Immature natural killer cell (primary cell): ENCODE data around the gene ANXA3. TPM values are rescaled to one million over a fixed set of nuclear protein-coding genes. Genes with fewer than 3 reads are reported as not detected.

Experiments
- DNase-seq, 3 donors: peaks; one replicate each; pipeline ENCODE4 v3.0.0; 2022; ENCODE audit warnings: mixed read lengths in 1 of 3
- H3K27ac Mint-ChIP-seq, 6 donors: one replicate each; pipeline ENCODE4 v1.8.0; 2020; ENCODE audit warnings: mixed read lengths in 6 of 6, mild to moderate bottlenecking in 5 of 6, inconsistent platforms in 4 of 6, moderate library complexity in 3 of 6
- H3K27me3 Mint-ChIP-seq, 3 donors: one replicate each; pipeline ENCODE4 v1.8.0; 2020 to 2021; ENCODE audit warnings: low read depth in 3 of 3, mild to moderate bottlenecking in 3 of 3, mixed read lengths in 3 of 3, moderate library complexity in 3 of 3, inconsistent platforms in 1 of 3
- H3K36me3 Mint-ChIP-seq, 3 donors: one replicate each; pipeline ENCODE4 v1.8.0; 2020; ENCODE audit warnings: mixed read lengths in 3 of 3, inconsistent platforms in 2 of 3, mild to moderate bottlenecking in 2 of 3
- H3K4me1 Mint-ChIP-seq, 2 donors: one replicate each; pipeline ENCODE4 v1.8.0; 2020; ENCODE audit warnings: inconsistent platforms in 2 of 2, mild to moderate bottlenecking in 2 of 2, mixed read lengths in 2 of 2, moderate library complexity in 1 of 2
- H3K4me3 Mint-ChIP-seq, 5 donors: one replicate each; pipeline ENCODE4 v1.8.0; 2020; ENCODE audit warnings: mild to moderate bottlenecking in 5 of 5, mixed read lengths in 5 of 5, inconsistent platforms in 3 of 5, moderate library complexity in 3 of 5
- H3K9me3 Mint-ChIP-seq, 6 donors: one replicate each; pipeline ENCODE4 v1.8.0; 2020; ENCODE audit warnings: mild to moderate bottlenecking in 6 of 6, mixed read lengths in 6 of 6, inconsistent platforms in 4 of 6, moderate library complexity in 3 of 6
- polyA plus RNA-seq, 3 donors: library from polyadenylated mRNA; unstranded; fragments of 300-500 nt; fragmentation: Illumina TruSeq; gene quantifications; one replicate each; pipeline ENCODE4 v1.2.3, GENCODE V29; 2021

Gene ANXA3
- polyA plus RNA-seq, 3 donors from 2014 or later: not detected

DNA sequence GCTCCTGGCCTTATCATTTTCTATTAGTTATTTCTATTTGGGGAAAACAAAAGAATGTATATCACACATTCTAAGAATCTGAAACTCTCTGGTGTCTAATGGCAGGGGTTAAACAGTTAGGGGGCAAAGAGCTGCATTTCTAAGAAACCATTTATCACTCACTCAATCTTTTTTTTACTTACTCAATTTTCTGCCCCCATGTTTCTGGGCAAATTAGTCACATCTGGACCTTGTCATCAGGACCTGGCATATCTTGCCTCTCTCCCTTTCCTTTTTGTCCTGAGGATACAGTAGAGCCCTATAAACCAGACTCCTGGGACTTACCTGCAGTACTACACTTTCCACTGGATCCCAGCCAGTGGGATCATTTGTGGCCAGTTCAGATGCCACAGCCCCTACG, 89.1 kb downstream of the ANXA3 start:
- H3K4me1 Mint-ChIP-seq: peaks cover 2 to 6% of the 10 kb centered on the region in 2 donors
- no peak for DNase-seq
- H3K9me3 Mint-ChIP-seq: no peaks in the 10 kb centered on the region

DNA sequence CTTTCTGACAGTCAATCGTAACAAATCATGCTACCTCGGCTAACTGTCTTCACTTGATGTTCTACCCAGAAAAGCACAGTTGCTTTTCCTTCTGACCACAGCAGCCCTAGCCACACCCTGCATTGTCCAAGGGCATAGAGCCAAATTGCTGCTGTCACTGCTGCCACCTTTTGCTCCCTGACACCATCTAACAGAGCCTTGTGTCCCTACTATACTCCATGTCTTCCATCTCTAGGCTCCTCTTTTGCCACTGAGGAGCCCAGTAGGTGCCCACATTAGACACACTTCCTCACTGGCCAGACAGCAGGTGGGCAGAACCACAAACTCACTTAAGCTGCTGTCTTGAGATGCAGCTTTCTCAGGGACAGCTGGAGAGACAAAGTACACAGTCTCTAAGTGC, 91.4 kb downstream of the ANXA3 start:
- Mint-ChIP-seq H3K4me1 (peaks cover 2 to 6% of the 10 kb centered on the region in 2 donors), H3K27ac (no peak overlapping the region), H3K27me3 (peaks cover 0 to 7% (median 2%) of the 10 kb centered on the region in 3 donors), H3K9me3 (no peaks in the 10 kb centered on the region), H3K4me3 (no peak overlapping the region), H3K36me3 (no peaks in the 10 kb centered on the region)
- DNase-seq: no peak

More for the DNA sequence above, 89.1 kb downstream of the ANXA3 start:
- Mint-ChIP-seq H3K4me3 (no peak overlapping the region), H3K27me3 (peaks cover 0 to 5% (median 0%) of the 10 kb centered on the region in 3 donors), H3K36me3 (no peaks in the 10 kb centered on the region), H3K27ac (no peak overlapping the region)

DNA sequence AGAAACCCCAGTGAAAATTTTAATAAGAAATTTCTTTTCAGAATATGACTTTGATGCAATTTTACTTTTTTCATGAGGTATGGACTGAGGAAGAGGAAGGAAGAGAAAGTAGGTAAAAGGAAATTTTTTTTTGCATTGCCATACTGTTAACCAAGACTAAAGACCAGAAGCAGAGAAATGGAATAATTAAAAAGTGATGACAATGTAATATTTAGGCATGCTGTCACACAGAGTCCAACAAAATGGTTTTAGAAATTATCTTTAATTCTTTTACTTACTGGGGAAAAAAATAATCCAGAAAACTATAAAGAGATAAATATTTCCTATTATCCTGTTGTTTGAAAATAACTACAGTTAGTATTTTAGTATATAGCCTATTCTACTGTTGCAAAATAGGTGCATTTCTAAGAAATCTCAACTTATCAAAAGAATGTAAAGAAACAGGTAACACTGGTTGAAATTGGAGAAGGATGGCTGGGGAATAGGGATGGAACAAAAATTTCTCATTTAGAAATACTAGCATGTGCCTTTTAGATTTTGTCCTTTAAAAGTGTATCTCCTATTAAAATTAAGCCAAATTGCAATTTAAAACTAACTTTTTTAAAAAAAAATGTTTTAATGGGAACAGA, 92.6 kb downstream of the ANXA3 start:
- H3K27ac Mint-ChIP-seq: no peak overlapping the region
- H3K4me3 Mint-ChIP-seq: no peak overlapping the region
- peaks cover 0 to 4% (median 2%) of the 10 kb centered on the region in 3 donors for H3K27me3 Mint-ChIP-seq
- no peaks in the 10 kb centered on the region for H3K9me3 Mint-ChIP-seq
- no peaks in the 10 kb centered on the region for H3K4me1 Mint-ChIP-seq
- DNase-seq: no peak
- no peaks in the 10 kb centered on the region for H3K36me3 Mint-ChIP-seq

GRCh38 chr4:78644744-78645330, 93.3 kb downstream of the ANXA3 start:
- no peaks in the 10 kb centered on the region for H3K9me3 Mint-ChIP-seq
- H3K27me3 Mint-ChIP-seq: peaks cover 0 to 4% (median 2%) of the 10 kb centered on the region in 3 donors
- DNase-seq: peak in 1 of 3 donors; percentile 5
- H3K36me3 Mint-ChIP-seq: no peaks in the 10 kb centered on the region
- H3K4me3 Mint-ChIP-seq: no peak overlapping the region
- H3K27ac Mint-ChIP-seq: no peak overlapping the region
- no peaks in the 10 kb centered on the region for H3K4me1 Mint-ChIP-seq

DNA sequence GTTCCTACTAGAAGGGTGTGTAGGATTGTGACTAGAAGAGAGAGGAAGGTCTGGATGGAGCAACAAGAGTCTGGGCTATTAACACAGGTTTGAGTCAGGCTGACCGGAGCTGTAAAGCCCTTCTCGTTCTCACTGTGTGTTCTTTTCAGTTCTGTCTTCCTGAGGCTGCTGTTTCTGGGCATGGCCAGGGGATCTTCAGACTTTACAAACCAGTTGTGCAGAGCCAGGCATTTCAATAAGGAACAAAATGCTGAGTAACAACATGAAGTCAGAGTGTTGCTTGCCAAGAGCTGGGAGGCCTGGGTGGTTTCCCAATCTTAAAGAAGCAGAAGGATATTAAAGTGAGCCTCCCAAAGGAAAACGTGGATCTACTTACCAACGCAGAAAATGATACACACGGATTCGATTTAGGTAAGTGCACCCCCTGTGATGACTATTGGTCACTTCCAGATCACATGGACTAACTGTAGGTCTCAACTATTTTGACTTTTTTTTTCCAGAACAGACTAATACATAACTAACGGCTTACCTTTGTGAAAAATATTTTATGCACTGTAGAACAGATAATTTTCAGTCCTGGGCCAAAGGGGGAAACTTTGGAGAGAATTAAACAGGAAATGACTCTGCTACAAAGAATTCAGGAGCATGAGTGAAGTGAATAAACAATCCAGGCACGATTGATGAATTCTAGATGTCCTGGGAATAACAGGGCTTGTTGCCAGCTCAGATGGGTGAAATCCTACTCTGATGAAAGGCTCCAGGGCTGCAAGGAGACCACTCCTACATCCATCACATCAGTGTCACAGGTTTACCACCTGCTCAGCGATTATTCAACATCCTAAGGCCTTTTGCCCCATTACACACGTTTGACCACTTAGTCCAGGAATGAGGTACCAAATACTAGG, 94.5 kb downstream of the ANXA3 start:
- Mint-ChIP-seq H3K27ac (no peak overlapping the region), H3K4me3 (no peak overlapping the region), H3K36me3 (no peaks in the 10 kb centered on the region), H3K4me1 (no peaks in the 10 kb centered on the region), H3K27me3 (peaks cover 0 to 4% (median 2%) of the 10 kb centered on the region in 3 donors), H3K9me3 (no peaks in the 10 kb centered on the region)
- DNase-seq: no peak

DNA sequence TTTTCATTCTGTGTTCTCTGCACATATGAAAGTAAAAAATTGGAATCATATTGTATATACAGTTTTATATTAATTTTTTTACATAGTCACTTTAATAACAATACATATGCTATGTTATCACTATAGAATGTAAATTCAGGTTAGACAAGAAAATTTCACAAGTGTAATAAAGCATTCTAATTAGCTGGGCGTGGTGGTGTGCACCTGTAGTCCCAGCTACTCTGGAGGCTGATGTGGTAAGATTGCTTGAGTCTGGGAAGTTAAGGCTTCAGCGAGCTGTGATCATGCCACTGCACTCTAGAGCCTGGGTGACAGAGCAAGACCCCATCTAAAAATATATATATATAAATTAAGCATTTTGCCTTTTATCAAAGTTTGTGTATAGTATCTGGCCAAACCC, 95.7 kb downstream of the ANXA3 start:
- Mint-ChIP-seq H3K27ac (no peak overlapping the region), H3K36me3 (no peaks in the 10 kb centered on the region), H3K9me3 (no peaks in the 10 kb centered on the region), H3K4me1 (no peaks in the 10 kb centered on the region), H3K27me3 (peaks cover 0 to 4% (median 2%) of the 10 kb centered on the region in 3 donors), H3K4me3 (no peak overlapping the region)
- no peak for DNase-seq

DNA sequence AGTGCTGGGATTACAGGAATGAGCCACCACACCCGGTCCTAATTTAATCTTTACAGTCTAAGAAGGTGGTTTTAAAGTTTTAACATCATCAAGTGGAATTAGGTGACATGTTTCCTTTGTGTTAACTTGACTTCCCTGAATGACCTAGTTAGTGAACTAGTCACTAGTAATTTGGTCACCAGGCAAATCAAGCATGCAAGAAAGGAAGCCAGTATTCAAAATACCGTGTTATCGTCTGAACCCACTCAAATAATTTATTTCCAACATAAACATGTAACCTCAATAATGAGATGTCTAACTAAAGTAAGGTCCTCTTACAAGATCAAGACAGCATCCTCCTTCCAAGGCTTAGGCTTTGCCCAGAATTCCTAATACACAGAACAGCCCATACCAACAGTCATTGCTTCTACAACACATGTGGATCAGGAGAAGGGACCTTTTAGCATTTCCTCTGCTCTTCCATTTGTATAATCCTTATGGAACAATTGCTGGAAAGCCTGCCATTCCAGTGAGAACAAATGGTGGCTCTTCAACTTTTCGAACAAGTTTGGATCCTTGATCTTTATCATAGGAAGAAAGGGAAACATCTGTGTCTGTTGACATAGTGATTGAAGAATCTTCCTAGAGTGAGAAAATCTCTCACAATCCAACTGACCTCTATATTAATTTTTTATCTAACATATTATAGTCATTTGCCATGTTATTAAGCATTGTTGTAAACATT, 97.2 kb downstream of the ANXA3 start:
- Mint-ChIP-seq H3K36me3 (no peaks in the 10 kb centered on the region), H3K4me1 (no peaks in the 10 kb centered on the region), H3K4me3 (no peak overlapping the region), H3K9me3 (no peaks in the 10 kb centered on the region), H3K27ac (no peak overlapping the region), H3K27me3 (peaks cover 0 to 4% (median 2%) of the 10 kb centered on the region in 3 donors)
- no peak for DNase-seq

DNA sequence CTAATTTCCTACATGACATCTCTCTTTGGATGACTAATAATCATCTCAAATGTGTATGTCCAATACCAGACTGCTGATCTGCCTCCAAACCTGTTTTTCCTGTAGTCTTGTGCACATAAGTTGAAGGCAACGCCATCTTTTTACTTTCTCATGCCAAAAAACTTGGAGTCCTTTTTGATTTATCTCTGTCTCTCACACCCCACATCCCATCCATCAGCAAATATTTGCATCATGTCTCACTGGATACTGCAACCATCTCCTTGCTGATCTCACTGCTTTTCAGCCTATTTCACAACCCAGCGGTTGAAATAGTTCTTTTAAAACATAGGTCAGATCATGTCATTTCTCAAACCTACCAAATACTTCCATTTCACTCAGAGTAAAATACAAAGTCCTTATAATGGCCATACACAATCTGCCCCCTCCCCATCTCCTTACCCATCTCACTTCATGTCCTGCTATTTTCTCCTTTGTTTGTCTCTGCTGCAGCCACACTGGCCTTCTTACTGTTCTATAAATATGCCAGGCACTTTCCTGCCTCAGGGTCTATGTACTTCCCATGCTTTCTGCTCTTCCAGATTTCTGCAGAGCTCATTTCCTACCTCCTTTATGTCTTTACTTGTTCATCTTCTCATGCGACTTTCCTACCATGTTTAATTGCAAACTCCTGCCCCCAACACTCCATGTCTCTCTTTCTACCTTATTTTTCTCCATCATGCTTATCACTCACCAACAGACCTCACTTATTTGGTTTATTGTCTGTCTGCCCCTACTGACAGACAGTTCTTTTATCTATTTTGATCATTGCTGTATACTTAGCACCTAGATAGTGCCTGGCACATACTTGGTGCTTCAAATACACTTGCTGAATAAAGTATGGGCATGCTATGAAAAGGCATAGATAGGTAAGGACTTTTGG, 98.8 kb downstream of the ANXA3 start:
- Mint-ChIP-seq H3K27me3 (peaks cover 0 to 4% (median 2%) of the 10 kb centered on the region in 3 donors), H3K9me3 (no peaks in the 10 kb centered on the region), H3K4me1 (no peaks in the 10 kb centered on the region), H3K27ac (no peak overlapping the region), H3K36me3 (no peaks in the 10 kb centered on the region), H3K4me3 (no peak overlapping the region)
- DNase-seq: no peak

DNA sequence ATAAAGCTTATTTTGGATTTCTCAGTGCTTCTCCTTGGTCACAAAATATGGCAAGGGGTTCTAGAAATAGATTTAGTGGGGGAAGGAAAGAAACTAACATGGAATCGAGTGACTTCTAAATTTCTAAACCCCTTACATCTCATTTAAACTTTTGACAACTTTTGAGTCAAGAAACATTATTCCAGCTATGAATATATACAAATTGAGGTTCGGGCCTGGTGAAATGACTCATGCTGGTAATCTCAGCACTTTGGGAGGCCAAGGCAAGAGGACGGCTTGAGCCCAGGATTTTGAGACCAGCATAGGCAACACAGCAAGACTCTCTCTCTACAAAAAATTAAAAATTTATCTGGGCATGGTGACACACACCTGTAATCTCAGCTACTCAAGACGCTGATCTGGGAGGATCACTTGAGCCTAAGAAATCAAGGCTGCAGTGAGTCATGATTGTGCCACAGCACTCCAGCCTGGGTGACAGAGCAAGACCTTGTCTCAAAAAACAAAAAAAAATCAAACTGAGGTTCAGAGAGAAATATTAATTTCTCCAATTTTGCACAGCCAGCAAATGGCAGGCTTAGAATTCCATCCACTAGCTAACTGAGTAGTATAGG, 99.8 kb downstream of the ANXA3 start:
- Mint-ChIP-seq H3K36me3 (no peaks in the 10 kb centered on the region), H3K9me3 (no peaks in the 10 kb centered on the region), H3K4me3 (no peak overlapping the region), H3K27ac (no peak overlapping the region), H3K27me3 (peaks cover 0 to 2% (median 0%) of the 10 kb centered on the region in 3 donors), H3K4me1 (no peaks in the 10 kb centered on the region)
- no peak for DNase-seq

- no peak overlapping the region for H3K4me3 Mint-ChIP-seq
- peaks cover 0 to 2% (median 2%) of the 10 kb centered on the region in 3 donors for H3K27me3 Mint-ChIP-seq
- peaks cover 6 to 8% of the 10 kb centered on the region in 2 donors for H3K4me1 Mint-ChIP-seq
- H3K36me3 Mint-ChIP-seq: no peaks in the 10 kb centered on the region
- H3K9me3 Mint-ChIP-seq: no peaks in the 10 kb centered on the region
- DNase-seq: no peak
- H3K27ac Mint-ChIP-seq: no peak overlapping the region
These were observed 100.8 kb downstream of the ANXA3 start for GRCh38 chr4:78652282-78652876.

- peaks cover 0 to 2% (median 0%) of the 10 kb centered on the region in 3 donors for H3K27me3 Mint-ChIP-seq
- H3K36me3 Mint-ChIP-seq: no peaks in the 10 kb centered on the region
- H3K27ac Mint-ChIP-seq: no peak overlapping the region
- H3K4me3 Mint-ChIP-seq: no peak overlapping the region
- H3K9me3 Mint-ChIP-seq: no peaks in the 10 kb centered on the region
- no peak for DNase-seq
- H3K4me1 Mint-ChIP-seq: peaks cover 16 to 20% of the 10 kb centered on the region in 2 donors
These were observed 102.1 kb downstream of the ANXA3 start for GRCh38 chr4:78653655-78654054.

- peaks cover 0 to 2% (median 0%) of the 10 kb centered on the region in 3 donors for H3K27me3 Mint-ChIP-seq
These were observed 103.2 kb downstream of the ANXA3 start for GRCh38 chr4:78654807-78655206.

More at GRCh38 chr4:78654807-78655206, 103.2 kb downstream of the ANXA3 start:
- peaks cover 16 to 24% of the 10 kb centered on the region in 2 donors for H3K4me1 Mint-ChIP-seq
- no peaks in the 10 kb centered on the region for H3K36me3 Mint-ChIP-seq
- no peak for DNase-seq
- H3K4me3 Mint-ChIP-seq: no peak overlapping the region
- no peaks in the 10 kb centered on the region for H3K9me3 Mint-ChIP-seq
- H3K27ac Mint-ChIP-seq: no peak overlapping the region
